ENCODE data around the gene ANKRD34A. TPM values are rescaled to one million over a fixed set of nuclear protein-coding genes. Genes with fewer than 3 reads are reported as not detected.

The ANKRD34A gene
- total and polyA plus RNA-seq, 2 of the 4 experiments (the other 2 are of a cell fraction), result 0.90 to 1.9 TPM

DNA sequence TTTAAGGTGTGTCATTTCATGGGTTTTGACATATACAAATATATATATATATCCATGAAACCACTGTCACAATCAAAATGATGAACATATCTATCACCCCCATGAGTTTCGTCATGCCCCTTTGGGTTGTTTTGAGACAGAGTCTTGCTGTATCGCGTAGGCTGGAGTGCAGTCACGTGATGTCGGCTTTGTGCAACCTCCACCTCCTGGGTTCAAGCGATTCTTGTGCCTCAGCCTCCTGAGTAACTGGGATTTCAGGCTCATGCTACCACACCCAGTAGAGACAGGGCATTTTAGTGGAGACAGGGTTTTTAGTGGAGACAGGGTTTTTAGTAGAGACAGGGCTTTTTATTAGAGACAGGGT, 49.2 kb upstream of the ANKRD34A start:
- H3K27ac ChIP-seq (ENCODE audit: insufficient read depth, low read length), result no peak overlapping the region
- ATAC-seq (ENCODE audit: low read depth) (no peak), DNase-seq (no peak)
- no peak overlapping the region for H3K4me2 ChIP-seq (ENCODE audit: low read depth, low read length)
- WGBS, 2 experiments (ENCODE audit: extremely low coverage in 2 of 2, insufficient read length in 1 of 2), result no CpG with 5 or more reads among the region's 6 CpGs
- H2AFZ ChIP-seq (replicated peaks; ENCODE audit: low read length, poor library complexity), result no peak overlapping the region
- no peak overlapping the region; the same call in 1 of the 2 replicates for H3K23ac ChIP-seq (ENCODE audit: low read depth, low read length)
- no peak overlapping the region for H2BK5ac ChIP-seq (ENCODE audit: low read depth, low read length, poor library complexity, severe bottlenecking)
- H3K9me3 ChIP-seq (ENCODE audit: control insufficient read depth, insufficient read depth, low read length), result no peaks in the 10 kb centered on the region
- no peak overlapping the region for H4K5ac ChIP-seq (ENCODE audit: low read depth, low read length)
- H4K91ac ChIP-seq (ENCODE audit: insufficient read depth, low read depth, low read length), result no peak overlapping the region
- ChIA-PET POLR2A (ENCODE audit: unreplicated experiment) (no interaction called here), CTCF (interaction anchor here (0.7 to 1.9 kb wide), 2 partner anchors 36 to 122 kb away, joined by 3 to 7 read pairs; no protein-coding TSS in a partner anchor)
- no peaks in the 10 kb centered on the region for H3K36me3 ChIP-seq (ENCODE audit: control insufficient read depth, insufficient read depth, low read length)
- dilution Hi-C loops (cut with HindIII; ENCODE audit: low sequenced_read_pairs, unreplicated experiment), result no loop called here
- no peak overlapping the region for H3K4me3 ChIP-seq (ENCODE audit: insufficient read depth, low read depth, low read length)
- H3K18ac ChIP-seq (ENCODE audit: low read depth, low read length), result no peak overlapping the region
- H3K4ac ChIP-seq (ENCODE audit: low read depth, low read length), result no peak overlapping the region
- no peak overlapping the region for H2AK9ac ChIP-seq (replicated peaks; ENCODE audit: low read depth, low read length, poor library complexity)
- in situ Hi-C loops (cut with MboI; ENCODE audit: low sequenced_read_pairs), result loop anchor here (5.0 kb wide), 1 partner anchor 166 kb away; the partner anchor contains the start of gene NUDT17
- H2AK5ac ChIP-seq (ENCODE audit: low read depth, low read length), result peak overlapping the region; percentile 75; the same call in 1 of the 2 replicates
- no peaks in the 10 kb centered on the region for H4K20me1 ChIP-seq (ENCODE audit: insufficient read depth, low read length)
- TF ChIP-seq, protein P1, sequence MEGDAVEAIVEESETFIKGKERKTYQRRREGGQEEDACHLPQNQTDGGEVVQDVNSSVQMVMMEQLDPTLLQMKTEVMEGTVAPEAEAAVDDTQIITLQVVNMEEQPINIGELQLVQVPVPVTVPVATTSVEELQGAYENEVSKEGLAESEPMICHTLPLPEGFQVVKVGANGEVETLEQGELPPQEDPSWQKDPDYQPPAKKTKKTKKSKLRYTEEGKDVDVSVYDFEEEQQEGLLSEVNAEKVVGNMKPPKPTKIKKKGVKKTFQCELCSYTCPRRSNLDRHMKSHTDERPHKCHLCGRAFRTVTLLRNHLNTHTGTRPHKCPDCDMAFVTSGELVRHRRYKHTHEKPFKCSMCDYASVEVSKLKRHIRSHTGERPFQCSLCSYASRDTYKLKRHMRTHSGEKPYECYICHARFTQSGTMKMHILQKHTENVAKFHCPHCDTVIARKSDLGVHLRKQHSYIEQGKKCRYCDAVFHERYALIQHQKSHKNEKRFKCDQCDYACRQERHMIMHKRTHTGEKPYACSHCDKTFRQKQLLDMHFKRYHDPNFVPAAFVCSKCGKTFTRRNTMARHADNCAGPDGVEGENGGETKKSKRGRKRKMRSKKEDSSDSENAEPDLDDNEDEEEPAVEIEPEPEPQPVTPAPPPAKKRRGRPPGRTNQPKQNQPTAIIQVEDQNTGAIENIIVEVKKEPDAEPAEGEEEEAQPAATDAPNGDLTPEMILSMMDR (conservative IDR thresholded peaks at IDR 0.05; ENCODE audit: low read depth, low read length), result no peak
- TF ChIP-seq MAZ (IDR thresholded peaks at IDR 0.05; ENCODE audit: borderline replicate concordance, low read depth, low read length) (no peak), POLR2A (IDR thresholded peaks at IDR 0.05; ENCODE audit: low read depth, low read length) (no peak), CEBPB (IDR thresholded peaks at IDR 0.05; ENCODE audit: low read depth, low read length) (no peak), BHLHE40 (IDR thresholded peaks at IDR 0.05; ENCODE audit: low read depth, low read length) (no peak), SMC3 (IDR thresholded peaks at IDR 0.05; ENCODE audit: low read depth, low read length) (no peak), FOS (IDR thresholded peaks at IDR 0.05; ENCODE audit: low read depth, low read length) (no peak), CHD1 (IDR thresholded peaks at IDR 0.05; ENCODE audit: low read depth, low read length) (no peak), MAFK (IDR thresholded peaks at IDR 0.05; ENCODE audit: low read depth, low read length) (no peak), RFX5 (IDR thresholded peaks at IDR 0.05; ENCODE audit: low read depth, low read length) (no peak), RAD21 (IDR thresholded peaks at IDR 0.05; ENCODE audit: low read length) (no peak), NFE2L2 (IDR thresholded peaks at IDR 0.05; ENCODE audit: low read depth, low read length) (no peak), MXI1 (IDR thresholded peaks at IDR 0.05; ENCODE audit: borderline replicate concordance, low read depth, low read length) (no peak), RCOR1 (IDR thresholded peaks at IDR 0.05; ENCODE audit: insufficient replicate concordance, low read length) (no peak)
- TF ChIP-seq, protein P2, sequence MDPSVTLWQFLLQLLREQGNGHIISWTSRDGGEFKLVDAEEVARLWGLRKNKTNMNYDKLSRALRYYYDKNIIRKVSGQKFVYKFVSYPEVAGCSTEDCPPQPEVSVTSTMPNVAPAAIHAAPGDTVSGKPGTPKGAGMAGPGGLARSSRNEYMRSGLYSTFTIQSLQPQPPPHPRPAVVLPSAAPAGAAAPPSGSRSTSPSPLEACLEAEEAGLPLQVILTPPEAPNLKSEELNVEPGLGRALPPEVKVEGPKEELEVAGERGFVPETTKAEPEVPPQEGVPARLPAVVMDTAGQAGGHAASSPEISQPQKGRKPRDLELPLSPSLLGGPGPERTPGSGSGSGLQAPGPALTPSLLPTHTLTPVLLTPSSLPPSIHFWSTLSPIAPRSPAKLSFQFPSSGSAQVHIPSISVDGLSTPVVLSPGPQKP (IDR thresholded peaks at IDR 0.05; ENCODE audit: borderline replicate concordance, low read depth, low read length), result no peak
- TF ChIP-seq, protein P3, sequence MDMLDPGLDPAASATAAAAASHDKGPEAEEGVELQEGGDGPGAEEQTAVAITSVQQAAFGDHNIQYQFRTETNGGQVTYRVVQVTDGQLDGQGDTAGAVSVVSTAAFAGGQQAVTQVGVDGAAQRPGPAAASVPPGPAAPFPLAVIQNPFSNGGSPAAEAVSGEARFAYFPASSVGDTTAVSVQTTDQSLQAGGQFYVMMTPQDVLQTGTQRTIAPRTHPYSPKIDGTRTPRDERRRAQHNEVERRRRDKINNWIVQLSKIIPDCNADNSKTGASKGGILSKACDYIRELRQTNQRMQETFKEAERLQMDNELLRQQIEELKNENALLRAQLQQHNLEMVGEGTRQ (IDR thresholded peaks at IDR 0.05; ENCODE audit: low read depth, low read length), result no peak
- no peak overlapping the region for H2BK20ac ChIP-seq (ENCODE audit: low read depth, low read length)
- intact Hi-C loops (cut with micrococcal nuclease), result loop anchor here (1.0 kb wide), 3 partner anchors 36 to 168 kb away; partner anchors contain the start of gene NUDT17
- H3K9ac ChIP-seq (ENCODE audit: low read depth, low read length), result no peak overlapping the region
- H4K8ac ChIP-seq (ENCODE audit: low read depth in 2 of 2, low read length in 2 of 2), result no peak overlapping the region
- H3K56ac ChIP-seq (ENCODE audit: extremely low read depth, insufficient read depth, low read length), result no peak overlapping the region
- peaks cover 16% of the 10 kb centered on the region for H3K27me3 ChIP-seq (ENCODE audit: control insufficient read depth, insufficient read depth, low read length)
- H3K4me1 ChIP-seq (ENCODE audit: control insufficient read depth, insufficient read depth, low read length), result no peaks in the 10 kb centered on the region
- BruUV-seq (replicated peaks), result no TSS peak
- H3K9me1 ChIP-seq (ENCODE audit: insufficient read depth, low read length), result no peaks in the 10 kb centered on the region
- H3K79me1 ChIP-seq (ENCODE audit: low read depth in 1 of 2, low read length in 2 of 2), result no peaks in the 10 kb centered on the region
- H2BK15ac ChIP-seq (ENCODE audit: low read depth, low read length), result no peak overlapping the region
- no peak overlapping the region for H2BK120ac ChIP-seq (ENCODE audit: low read depth, low read length)
- H3K14ac ChIP-seq (replicated peaks; ENCODE audit: low read depth, low read length), result no peak overlapping the region

Data from IMR-90 (cell line).